Cerebellar cortex (tissue), 1 donor: Measurements from ENCODE around the gene OSCP1.

ENCODE experiments used
- DNase-seq: peaks from one replicate; pipeline ENCODE4 v3.0.0-alpha.2; 2015; ENCODE audit warnings: low spot score

Gene OSCP1

GRCh38 chr1:36446746-36447145 lies 3.5 kb downstream of the OSCP1 start:
- DNase-seq, result no peak

GRCh38 chr1:36446271-36446670 lies 4.0 kb downstream of the OSCP1 start:
- peak; percentile 40 for DNase-seq

- no peak for DNase-seq
These were observed 7.0 kb downstream of the OSCP1 start for GRCh38 chr1:36443297-36443696.

GRCh38 chr1:36442337-36442736 lies 7.9 kb downstream of the OSCP1 start:
- DNase-seq, result no peak

GRCh38 chr1:36440646-36441045 lies 9.6 kb downstream of the OSCP1 start:
- DNase-seq, result no peak

- DNase-seq, result no peak
These were observed 10.2 kb downstream of the OSCP1 start for GRCh38 chr1:36440044-36440443.

GRCh38 chr1:36438715-36439114 lies 11.5 kb downstream of the OSCP1 start:
- DNase-seq, result no peak

- no peak for DNase-seq
These were observed 13.4 kb downstream of the OSCP1 start for GRCh38 chr1:36436821-36437220.

GRCh38 chr1:36433102-36433501 lies 17.1 kb downstream of the OSCP1 start:
- DNase-seq, result no peak

GRCh38 chr1:36432616-36433015 lies 17.6 kb downstream of the OSCP1 start:
- no peak for DNase-seq

GRCh38 chr1:36425791-36426190 lies 24.5 kb downstream of the OSCP1 start:
- no peak for DNase-seq

GRCh38 chr1:36421649-36422048 lies 28.6 kb downstream of the OSCP1 start:
- no peak for DNase-seq

GRCh38 chr1:36420836-36421317 lies 29.4 kb downstream of the OSCP1 start:
- peak; percentile 88 for DNase-seq

- no peak for DNase-seq
These were observed 29.8 kb downstream of the OSCP1 start for GRCh38 chr1:36420409-36420808.

- DNase-seq, result no peak
These were observed 30.7 kb downstream of the OSCP1 start for GRCh38 chr1:36419569-36419968.

GRCh38 chr1:36419140-36419539 lies 31.1 kb downstream of the OSCP1 start:
- DNase-seq, result no peak

GRCh38 chr1:36417931-36418330 lies 32.3 kb downstream of the OSCP1 start:
- no peak for DNase-seq

- no peak for DNase-seq
These were observed 34.5 kb downstream of the OSCP1 start for GRCh38 chr1:36415661-36416326.

- no peak for DNase-seq
These were observed 35.9 kb downstream of the OSCP1 start for GRCh38 chr1:36414384-36414783.

GRCh38 chr1:36411674-36412648 lies 38.3 kb downstream of the OSCP1 start:
- DNase-seq, result peak; percentile 53

GRCh38 chr1:36408479-36408878 lies 41.8 kb downstream of the OSCP1 start:
- no peak for DNase-seq

GRCh38 chr1:36406440-36406839 lies 43.8 kb downstream of the OSCP1 start:
- DNase-seq, result no peak

- no peak for DNase-seq
These were observed 47.8 kb downstream of the OSCP1 start for GRCh38 chr1:36402504-36402890.
